Measurements from ENCODE around the gene KATNIP.

The KATNIP gene

DNA sequence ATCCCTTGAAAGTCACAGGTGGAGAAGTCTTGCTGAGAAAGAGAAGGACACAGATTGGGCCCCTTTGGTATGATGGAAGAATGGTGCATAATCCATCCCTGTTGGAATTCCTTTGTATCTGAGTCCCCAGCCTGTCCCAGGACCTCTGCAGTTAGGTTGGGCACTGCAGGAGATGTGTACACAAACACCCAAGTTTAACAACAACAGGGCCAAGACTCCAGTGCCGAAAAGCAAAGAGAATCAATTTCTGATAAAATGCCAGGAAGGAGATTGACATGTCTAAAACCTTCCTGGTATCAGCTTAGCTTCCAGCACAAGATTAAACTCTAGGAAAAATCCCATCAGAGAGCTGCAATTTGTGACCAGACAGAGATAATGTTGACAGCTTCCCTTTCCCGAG, 32.9 kb downstream of the KATNIP start:
- H3K9me3 ChIP-seq (replicated peaks in 1 of 11) = peaks cover 0 to 14% (median 0%) of the 10 kb centered on the region in 11 experiments; a peak in 3 of 22 replicates
- H4K20me1 ChIP-seq = 0 out of 22 replicates have a peak, but pooled peaks cover 0 to 4% (median 0%) of the 10 kb centered on the region in 11 experiments
- peaks cover 0 to 55% (median 24%) of the 10 kb centered on the region in 11 experiments; a peak in 14 of 22 replicates for H3K36me3 ChIP-seq
- H3K27me3 ChIP-seq = no peaks in the 10 kb centered on the region
- no peak for TF ChIP-seq Cebpa-rat (IDR thresholded peaks at IDR 0.05)
- no peak overlapping the region for H3K27ac ChIP-seq
- peaks cover 0 to 9% (median 0%) of the 10 kb centered on the region in 10 experiments; a peak in 4 of 20 replicates for H3K4me1 ChIP-seq
- H3K4me2 ChIP-seq = no peak overlapping the region
- H3K9ac ChIP-seq = no peak overlapping the region
- no peak overlapping the region for H3K4me3 ChIP-seq

DNA sequence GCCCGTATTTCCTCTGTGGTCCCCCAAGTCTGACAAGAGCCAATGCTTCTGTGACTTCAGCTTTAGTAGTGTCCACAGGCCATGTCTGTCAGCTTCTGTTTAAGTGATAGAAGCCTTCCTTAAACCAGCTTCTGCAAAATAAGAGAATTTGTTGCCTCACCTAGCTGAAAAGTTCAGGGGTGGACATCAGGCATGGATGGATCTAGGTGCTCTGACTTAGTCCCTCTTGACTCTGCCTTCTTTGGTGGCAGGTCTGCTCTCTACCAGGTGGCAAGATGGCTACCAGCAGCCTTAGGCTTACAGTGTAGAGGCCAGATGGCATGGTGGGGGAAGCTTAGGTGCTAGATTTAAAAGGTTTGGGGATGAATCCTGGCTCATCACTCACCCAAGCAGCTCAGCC, 33.7 kb downstream of the KATNIP start:
- Histone ChIP-seq H3K4me3 (no peak overlapping the region), H3K4me1 (peaks cover 0 to 9% (median 0%) of the 10 kb centered on the region in 10 experiments; a peak in 4 of 20 replicates), H4K20me1 (0 out of 22 replicates have a peak, but pooled peaks cover 0 to 4% (median 0%) of the 10 kb centered on the region in 11 experiments), H3K9me3 (replicated peaks in 1 of 11) (peaks cover 0 to 14% (median 2%) of the 10 kb centered on the region in 11 experiments; a peak in 6 of 22 replicates), H3K36me3 (peaks cover 0 to 55% (median 24%) of the 10 kb centered on the region in 11 experiments; a peak in 14 of 22 replicates), H3K9ac (no peak overlapping the region), H3K27me3 (no peaks in the 10 kb centered on the region), H3K4me2 (no peak overlapping the region), H3K27ac (no peak overlapping the region)
- no peak for TF ChIP-seq Cebpa-rat (IDR thresholded peaks at IDR 0.05)

DNA sequence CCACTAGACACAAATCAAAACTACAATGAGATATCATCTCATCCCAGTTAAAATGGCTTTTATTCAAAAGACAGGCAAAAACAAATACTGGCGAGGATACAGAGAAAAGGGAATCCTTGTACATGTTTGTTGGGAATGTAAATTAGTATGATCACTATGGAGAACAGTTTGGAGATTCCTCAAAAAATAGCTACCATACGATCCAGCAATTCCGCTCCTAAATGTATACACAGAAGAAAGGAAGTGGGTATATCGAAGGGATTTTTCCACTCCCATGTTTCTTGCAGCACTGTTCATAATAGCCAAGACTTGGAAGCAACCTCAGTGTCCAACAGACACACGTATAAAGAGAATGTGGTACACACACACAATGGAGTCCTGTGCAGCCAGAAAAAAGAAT, 35.3 kb downstream of the KATNIP start:
- Histone ChIP-seq H3K4me2 (no peak overlapping the region), H3K4me3 (no peak overlapping the region), H3K27ac (no peak overlapping the region), H3K36me3 (peaks cover 3 to 62% (median 28%) of the 10 kb centered on the region in 11 experiments; a peak in 15 of 22 replicates), H3K9me3 (replicated peaks in 1 of 11) (peaks cover 11 to 25% (median 17%) of the 10 kb centered on the region in 11 experiments), H3K4me1 (peaks cover 0 to 9% (median 0%) of the 10 kb centered on the region in 10 experiments; a peak in 4 of 20 replicates), H3K9ac (no peak overlapping the region), H4K20me1 (0 out of 22 replicates have a peak, but pooled peaks cover 0 to 4% (median 0%) of the 10 kb centered on the region in 11 experiments), H3K27me3 (no peaks in the 10 kb centered on the region)
- TF ChIP-seq Cebpa-rat (IDR thresholded peaks at IDR 0.05) = no peak

DNA sequence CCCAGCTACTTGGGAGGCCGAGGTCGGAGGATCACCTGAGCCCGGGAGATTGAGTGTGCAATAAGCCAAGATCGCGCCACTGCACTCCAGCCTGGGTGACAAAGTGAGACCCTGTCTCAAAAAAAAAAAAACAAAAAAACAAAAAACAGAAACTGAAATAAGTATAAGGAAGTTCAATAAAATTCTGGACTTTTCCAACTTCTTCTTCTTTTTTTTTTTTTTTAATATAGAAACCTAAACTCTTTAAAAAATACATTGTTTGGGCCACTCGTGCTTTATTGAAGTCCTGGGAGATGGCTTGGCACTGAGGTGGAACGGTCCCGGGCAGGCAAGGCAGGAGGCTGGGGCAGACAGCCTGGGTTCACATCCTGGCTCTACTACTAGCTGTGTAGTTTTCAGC, 36.8 kb downstream of the KATNIP start:
- no peaks in the 10 kb centered on the region for H3K27me3 ChIP-seq
- H3K4me3 ChIP-seq = no peak overlapping the region
- H4K20me1 ChIP-seq = 0 out of 22 replicates have a peak, but pooled peaks cover 0 to 4% (median 0%) of the 10 kb centered on the region in 11 experiments
- H3K36me3 ChIP-seq = peaks cover 3 to 64% (median 27%) of the 10 kb centered on the region in 11 experiments; a peak in 15 of 22 replicates
- peaks cover 11 to 25% (median 19%) of the 10 kb centered on the region in 11 experiments for H3K9me3 ChIP-seq (replicated peaks in 1 of 11)
- H3K4me2 ChIP-seq = peak overlapping the region in 2 of 11 experiments; percentile 33 to 53; a peak in 3 of 22 replicates
- H3K9ac ChIP-seq = no peak overlapping the region
- no peak overlapping the region for H3K27ac ChIP-seq
- TF ChIP-seq Cebpa-rat (IDR thresholded peaks at IDR 0.05) = no peak
- H3K4me1 ChIP-seq = peaks cover 0 to 9% (median 0%) of the 10 kb centered on the region in 10 experiments; a peak in 4 of 20 replicates

DNA sequence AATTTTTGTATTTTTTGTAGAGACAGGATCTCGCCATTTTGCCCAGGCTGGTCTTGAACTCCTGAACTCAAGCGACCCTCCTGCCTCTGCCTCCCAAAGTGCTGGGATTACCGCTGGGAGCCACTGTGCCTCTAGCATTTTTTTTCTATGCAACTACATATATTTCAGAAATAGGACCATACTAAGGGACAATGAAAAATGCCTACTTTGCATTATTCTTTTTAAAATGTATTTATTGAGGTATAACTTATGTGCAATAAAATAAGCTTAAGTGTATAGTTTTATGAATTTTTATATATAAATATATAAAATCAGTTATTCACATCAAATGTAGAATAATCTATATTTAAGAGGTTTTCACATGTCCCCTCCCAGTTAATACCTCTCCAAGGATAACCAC, 38.1 kb downstream of the KATNIP start:
- Histone ChIP-seq H3K4me1 (peaks cover 0 to 9% (median 0%) of the 10 kb centered on the region in 10 experiments; a peak in 4 of 20 replicates), H4K20me1 (no peaks in the 10 kb centered on the region), H3K9me3 (replicated peaks in 1 of 11) (peaks cover 11 to 25% (median 19%) of the 10 kb centered on the region in 11 experiments), H3K27me3 (no peaks in the 10 kb centered on the region), H3K9ac (no peak overlapping the region), H3K4me3 (no peak overlapping the region), H3K36me3 (peaks cover 3 to 59% (median 22%) of the 10 kb centered on the region in 11 experiments; a peak in 15 of 22 replicates), H3K27ac (no peak overlapping the region), H3K4me2 (no peak overlapping the region)
- TF ChIP-seq Cebpa-rat (IDR thresholded peaks at IDR 0.05) = no peak

DNA sequence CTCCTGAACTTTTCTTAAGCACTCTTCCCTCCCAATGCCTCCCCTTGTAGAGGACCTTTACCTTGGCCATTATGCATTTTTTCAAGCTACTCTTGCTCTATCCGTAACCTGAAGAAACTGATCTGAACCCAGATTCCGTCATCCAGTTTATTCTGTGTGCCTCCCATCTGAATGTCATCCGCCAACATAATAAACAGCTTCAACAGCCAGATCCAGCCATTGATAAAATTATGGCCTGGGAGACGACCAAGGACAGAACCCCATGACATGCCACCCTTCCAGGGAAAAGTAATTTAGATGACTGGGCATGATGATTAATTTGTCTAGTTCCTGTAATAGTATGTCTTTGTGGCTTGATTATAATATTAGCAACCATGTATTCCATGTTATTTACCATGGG, 41.9 kb downstream of the KATNIP start:
- Histone ChIP-seq H3K27me3 (no peaks in the 10 kb centered on the region), H3K4me1 (peaks cover 0 to 5% (median 0%) of the 10 kb centered on the region in 10 experiments; a peak in 5 of 20 replicates), H3K27ac (no peak overlapping the region), H3K4me3 (no peak overlapping the region), H3K9ac (no peak overlapping the region), H4K20me1 (peaks cover 0 to 8% (median 0%) of the 10 kb centered on the region in 11 experiments; a peak in 1 of 22 replicates), H3K4me2 (no peak overlapping the region), H3K36me3 (peaks cover 0 to 41% (median 10%) of the 10 kb centered on the region in 11 experiments; a peak in 10 of 22 replicates), H3K9me3 (replicated peaks in 1 of 11) (peaks cover 11 to 22% (median 13%) of the 10 kb centered on the region in 11 experiments)
- no peak for TF ChIP-seq Cebpa-rat (IDR thresholded peaks at IDR 0.05)

DNA sequence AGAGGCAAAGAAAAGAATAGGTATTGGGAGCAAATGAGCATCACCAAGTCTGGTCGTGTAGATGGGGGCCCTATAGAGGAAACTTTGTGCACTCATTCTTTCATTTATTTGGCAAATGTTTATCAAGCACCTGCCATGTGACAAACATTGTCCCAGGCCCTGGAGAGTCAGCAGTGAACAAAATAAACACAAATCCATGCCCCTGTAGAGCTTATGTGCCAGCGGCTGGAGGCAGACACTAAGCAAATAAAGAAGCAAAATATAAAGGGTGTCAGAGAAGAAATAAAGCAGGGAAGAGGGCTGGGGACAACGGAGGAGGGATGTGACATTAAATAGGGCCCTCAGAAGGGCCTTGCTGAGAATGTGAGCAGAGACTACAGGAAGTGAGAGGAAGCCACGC, 45.5 kb downstream of the KATNIP start:
- Histone ChIP-seq H3K27ac (no peak overlapping the region), H4K20me1 (peaks cover 0 to 23% (median 0%) of the 10 kb centered on the region in 11 experiments; a peak in 4 of 22 replicates), H3K27me3 (no peaks in the 10 kb centered on the region), H3K4me2 (no peak overlapping the region), H3K9ac (no peak overlapping the region), H3K36me3 (peaks cover 0 to 52% (median 3%) of the 10 kb centered on the region in 11 experiments; a peak in 8 of 22 replicates), H3K4me3 (no peak overlapping the region), H3K4me1 (no peaks in the 10 kb centered on the region; a peak in 1 of 20 replicates), H3K9me3 (replicated peaks in 1 of 11) (peaks cover 0 to 3% (median 0%) of the 10 kb centered on the region in 11 experiments; a peak in 3 of 22 replicates)
- no peak for TF ChIP-seq Cebpa-rat (IDR thresholded peaks at IDR 0.05)

DNA sequence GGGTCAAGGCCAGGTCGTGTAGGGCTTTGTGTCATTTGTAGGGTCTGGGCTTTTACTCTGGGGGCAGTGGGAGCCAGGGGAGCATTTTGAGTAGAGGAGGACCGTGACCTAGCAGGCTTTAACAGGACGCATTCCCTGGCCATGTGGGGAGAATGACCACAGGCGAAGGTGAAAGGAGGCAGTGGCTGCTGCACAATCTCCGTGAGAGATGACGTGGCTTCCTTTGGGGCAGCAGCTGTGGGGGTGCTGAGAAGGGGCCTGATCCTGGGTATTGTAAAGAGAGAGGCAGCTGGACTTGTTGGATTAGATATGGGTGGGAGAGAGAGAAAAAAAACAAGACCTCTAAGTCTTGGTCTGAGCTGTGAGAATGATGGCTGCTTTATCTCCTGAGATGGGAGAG, 46.0 kb downstream of the KATNIP start:
- no peaks in the 10 kb centered on the region for H3K27me3 ChIP-seq
- no peaks in the 10 kb centered on the region for H3K9me3 ChIP-seq (replicated peaks in 1 of 11)
- no peak overlapping the region for H3K27ac ChIP-seq
- no peak overlapping the region for H3K9ac ChIP-seq
- peaks cover 0 to 47% (median 0%) of the 10 kb centered on the region in 11 experiments; a peak in 5 of 22 replicates for H3K36me3 ChIP-seq
- TF ChIP-seq Cebpa-rat (IDR thresholded peaks at IDR 0.05) = no peak
- no peak overlapping the region for H3K4me2 ChIP-seq
- H3K4me1 ChIP-seq = no peaks in the 10 kb centered on the region; a peak in 1 of 20 replicates
- H4K20me1 ChIP-seq = peaks cover 0 to 23% (median 0%) of the 10 kb centered on the region in 11 experiments; a peak in 4 of 22 replicates
- no peak overlapping the region for H3K4me3 ChIP-seq

DNA sequence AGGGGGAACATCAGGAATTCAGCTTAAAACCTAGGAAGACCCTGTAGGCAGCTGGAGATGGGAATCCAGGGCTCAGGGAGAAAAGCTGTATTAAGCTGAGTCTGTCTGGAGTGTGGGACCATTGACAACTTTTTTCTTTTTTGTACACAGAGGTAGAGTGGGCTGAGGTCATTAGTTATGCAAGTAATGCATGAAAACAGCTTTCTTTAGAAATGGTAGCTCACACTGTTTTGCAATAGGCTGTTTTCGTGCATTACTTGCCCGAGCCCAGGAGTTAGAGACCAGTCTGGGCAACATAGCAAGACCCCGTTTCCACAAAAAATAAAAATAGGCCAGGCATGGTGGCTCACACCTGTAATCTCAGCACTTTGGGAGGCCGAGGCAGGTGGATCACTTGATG, 46.5 kb downstream of the KATNIP start:
- Histone ChIP-seq H3K27me3 (no peaks in the 10 kb centered on the region), H4K20me1 (peaks cover 0 to 23% (median 0%) of the 10 kb centered on the region in 11 experiments; a peak in 4 of 22 replicates), H3K4me1 (no peaks in the 10 kb centered on the region; a peak in 1 of 20 replicates), H3K36me3 (peaks cover 0 to 43% (median 0%) of the 10 kb centered on the region in 11 experiments; a peak in 5 of 22 replicates), H3K9me3 (replicated peaks in 1 of 11) (no peaks in the 10 kb centered on the region), H3K4me2 (no peak overlapping the region), H3K9ac (no peak overlapping the region), H3K4me3 (no peak overlapping the region), H3K27ac (no peak overlapping the region)
- TF ChIP-seq Cebpa-rat (IDR thresholded peaks at IDR 0.05) = no peak
